HG02852 (cell line): ENCODE measurements around the gene PRRT4.

Experiments
- ATAC-seq: cut with Tn5 transposase; IDR thresholded peaks from one replicate; pipeline ENCODE4 v1.9.1; 2021; ENCODE audit warnings: mild to moderate bottlenecking, moderate library complexity; ENCODE audit not compliant: unreplicated experiment

Gene PRRT4

GRCh38 chr7:128376077-128376476, 14.6 kb upstream of the PRRT4 start:
- no peak for ATAC-seq

DNA sequence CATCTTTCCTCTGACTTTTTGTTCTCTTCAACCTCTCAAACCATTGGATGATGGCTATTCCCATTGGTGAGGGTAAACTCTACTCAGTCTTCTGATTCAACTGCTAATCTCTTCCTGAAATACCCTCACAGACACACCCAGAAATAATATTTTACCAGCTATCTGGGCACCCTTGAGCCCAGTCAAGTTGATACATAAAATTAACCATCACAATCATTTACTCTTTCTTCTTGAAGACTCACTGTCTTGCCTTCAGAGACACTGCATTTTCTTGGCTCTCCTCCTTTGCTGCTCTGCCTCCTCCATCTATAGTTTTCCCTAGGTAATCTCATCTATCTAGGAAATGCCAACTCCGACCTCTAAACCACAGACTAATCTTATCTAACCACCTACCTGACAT, 12.6 kb upstream of the PRRT4 start:
- ATAC-seq, result no peak

DNA sequence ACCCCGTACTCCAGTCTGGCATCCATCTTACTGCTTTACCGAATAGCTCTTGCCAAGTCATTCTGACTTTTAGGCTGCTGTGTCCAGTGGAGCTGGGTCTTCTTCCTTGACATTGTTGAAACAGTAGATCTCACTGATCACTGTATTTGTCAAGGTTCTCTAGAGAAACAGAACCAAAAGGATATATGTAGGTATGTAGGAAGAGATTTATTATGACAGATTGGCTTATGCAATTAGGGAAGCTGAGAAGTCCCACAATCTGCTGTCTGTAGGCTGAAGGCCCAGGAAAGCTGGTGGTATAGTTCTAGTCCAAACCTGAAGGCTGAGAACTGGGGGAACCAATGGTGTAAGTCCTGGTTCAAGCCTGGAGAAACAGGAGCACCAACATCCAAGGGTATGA, 12.1 kb upstream of the PRRT4 start:
- ATAC-seq, result no peak

DNA sequence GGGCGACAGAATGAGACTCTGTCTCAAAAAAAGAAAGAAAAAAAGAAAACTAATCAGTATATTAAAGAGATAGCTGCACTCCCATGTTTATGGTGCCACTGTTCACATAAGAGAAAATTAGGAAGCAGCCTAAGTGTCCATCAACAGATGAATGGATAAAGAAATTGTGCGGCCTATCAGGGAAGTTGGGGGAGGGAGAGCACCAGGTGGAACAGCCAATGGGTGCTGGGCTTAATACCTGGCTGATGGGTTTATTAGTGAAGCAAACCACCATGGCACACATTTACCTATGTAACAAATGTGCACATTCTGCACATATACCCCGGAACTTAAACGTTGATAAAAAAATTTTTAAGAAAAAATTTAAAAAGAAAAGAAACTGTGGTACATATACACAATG, 9.0 kb upstream of the PRRT4 start:
- ATAC-seq, result no peak

DNA sequence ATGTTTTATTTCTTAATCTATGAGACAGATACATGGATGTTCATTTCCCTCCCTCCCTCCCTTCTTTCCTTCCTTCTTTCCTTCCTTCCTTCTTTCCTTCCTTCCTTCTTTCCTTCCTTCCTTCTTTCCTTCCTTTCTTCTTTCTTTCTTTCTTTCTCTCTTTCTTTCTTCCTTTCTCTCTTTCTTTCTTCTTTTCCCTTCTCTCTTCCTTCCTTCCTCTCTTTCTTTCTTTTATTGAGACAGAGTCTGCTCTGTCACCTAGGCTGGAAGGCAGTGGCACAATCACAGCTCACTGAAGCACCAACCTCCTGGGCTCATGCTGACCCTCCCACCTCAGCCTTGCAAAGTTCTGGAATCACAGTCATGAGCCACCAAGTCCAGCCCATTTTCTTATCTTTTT, 5.5 kb upstream of the PRRT4 start:
- ATAC-seq, result no peak

- no peak for ATAC-seq
Measured at GRCh38 chr7:128366300-128366699, 4.8 kb upstream of the PRRT4 start.

GRCh38 chr7:128365432-128365831, 3.9 kb upstream of the PRRT4 start:
- ATAC-seq, result no peak

GRCh38 chr7:128364166-128364870, 2.8 kb upstream of the PRRT4 start:
- no peak for ATAC-seq

DNA sequence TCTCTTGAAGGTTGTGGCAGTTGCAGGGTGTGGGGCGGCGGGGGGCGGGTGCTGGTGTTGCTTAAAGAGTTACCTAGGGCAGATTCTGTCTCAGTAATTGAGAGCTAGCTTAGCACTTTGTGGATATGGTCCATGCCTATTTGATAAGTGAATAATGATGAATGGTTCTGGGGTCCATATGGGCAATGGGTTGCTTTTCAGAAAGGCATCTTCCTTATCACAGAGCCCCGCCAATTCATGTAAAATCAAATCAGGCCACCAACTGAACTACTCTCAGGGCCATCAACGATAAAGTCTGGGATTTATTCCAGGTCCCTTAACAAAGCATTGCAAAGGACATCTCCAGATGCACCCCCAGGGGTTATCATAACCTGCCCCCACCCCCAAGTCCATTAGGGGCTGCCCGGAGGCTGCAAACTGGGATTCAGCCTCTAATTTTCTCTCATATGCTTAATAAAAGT, 1.8 kb upstream of the PRRT4 start:
- ATAC-seq, result no peak

GRCh38 chr7:128362670-128363069, 1.2 kb upstream of the PRRT4 start:
- ATAC-seq, result no peak

GRCh38 chr7:128360359-128360678, 1.2 kb downstream of the PRRT4 start:
- no peak for ATAC-seq

DNA sequence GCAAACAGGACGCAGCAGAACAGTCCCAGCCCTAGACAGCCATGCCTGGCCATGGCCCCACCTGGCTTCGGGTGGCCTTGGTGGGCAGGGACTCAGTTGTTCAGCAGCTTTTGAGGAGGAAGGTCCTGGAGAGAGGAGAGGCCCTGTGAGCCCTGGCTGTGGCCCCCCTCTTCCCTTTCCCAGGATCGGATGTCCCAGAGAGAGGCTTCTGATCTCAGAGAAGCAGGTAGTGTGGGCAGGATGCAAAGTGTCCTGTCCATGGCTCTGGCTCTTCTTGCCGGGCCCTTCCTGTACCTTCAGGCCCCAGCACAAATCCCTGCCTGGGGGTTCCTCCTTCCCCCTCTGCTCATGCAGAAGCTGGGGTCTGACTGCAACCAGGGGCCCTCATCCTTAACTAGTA, 1.6 kb downstream of the PRRT4 start:
- ATAC-seq, result no peak

GRCh38 chr7:128359336-128359735, 2.2 kb downstream of the PRRT4 start:
- no peak for ATAC-seq

GRCh38 chr7:128358233-128358632, 3.3 kb downstream of the PRRT4 start:
- no peak for ATAC-seq

DNA sequence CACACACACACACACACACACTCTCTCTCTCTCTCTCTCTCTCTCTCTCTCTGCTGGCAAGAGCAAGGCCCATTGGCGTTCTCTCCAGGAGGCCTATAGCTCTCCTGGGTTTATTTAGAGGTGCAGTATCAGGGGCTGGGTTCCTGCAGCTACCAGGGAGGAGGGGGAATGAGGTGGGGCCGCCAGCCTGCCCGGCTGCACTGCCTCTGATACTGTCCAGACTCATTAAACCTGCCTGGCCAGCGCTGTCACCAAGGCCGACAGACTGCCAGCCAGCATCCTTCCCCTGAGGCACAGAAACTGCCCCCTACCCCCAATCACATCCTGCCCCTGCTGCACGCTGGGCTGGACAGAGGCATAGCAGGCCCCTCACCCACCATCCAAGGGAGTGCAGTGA, 4.3 kb downstream of the PRRT4 start:
- no peak for ATAC-seq

DNA sequence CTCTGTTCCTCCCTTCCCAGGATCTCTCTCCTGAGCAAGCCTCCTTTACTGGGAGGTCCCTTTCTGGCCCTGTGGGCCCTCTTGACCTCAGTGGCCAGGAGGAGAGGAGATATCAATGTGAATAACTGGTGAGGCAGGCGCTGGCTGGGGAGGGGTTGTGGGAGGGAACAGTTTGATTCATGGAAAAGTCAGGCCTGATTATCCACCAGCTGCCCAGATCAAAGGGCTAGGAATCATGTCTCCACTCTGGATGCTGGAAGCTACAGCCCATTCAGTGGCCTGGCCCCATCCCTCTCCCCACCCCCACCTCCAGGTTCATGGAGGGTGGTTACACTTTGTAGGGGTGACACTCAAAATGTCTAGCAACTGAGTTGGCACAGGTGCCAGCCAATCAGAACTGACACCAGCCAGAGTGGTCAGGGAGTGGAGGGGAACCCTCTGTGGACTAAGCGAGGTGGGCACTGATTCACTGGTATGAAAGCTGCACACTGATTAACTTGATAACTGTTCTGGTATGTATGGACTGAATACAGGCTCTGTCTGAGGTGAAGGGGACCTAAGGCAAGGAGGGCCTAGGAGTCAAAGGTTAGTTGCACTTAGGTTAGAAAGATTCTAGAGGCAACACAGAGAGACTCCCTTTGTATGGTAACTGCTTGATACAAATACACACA, 4.8 kb downstream of the PRRT4 start:
- no peak for ATAC-seq

- no peak for ATAC-seq
Measured at GRCh38 chr7:128353610-128354009, 7.9 kb downstream of the PRRT4 start.

GRCh38 chr7:128353189-128353588, 8.3 kb downstream of the PRRT4 start:
- ATAC-seq, result no peak

DNA sequence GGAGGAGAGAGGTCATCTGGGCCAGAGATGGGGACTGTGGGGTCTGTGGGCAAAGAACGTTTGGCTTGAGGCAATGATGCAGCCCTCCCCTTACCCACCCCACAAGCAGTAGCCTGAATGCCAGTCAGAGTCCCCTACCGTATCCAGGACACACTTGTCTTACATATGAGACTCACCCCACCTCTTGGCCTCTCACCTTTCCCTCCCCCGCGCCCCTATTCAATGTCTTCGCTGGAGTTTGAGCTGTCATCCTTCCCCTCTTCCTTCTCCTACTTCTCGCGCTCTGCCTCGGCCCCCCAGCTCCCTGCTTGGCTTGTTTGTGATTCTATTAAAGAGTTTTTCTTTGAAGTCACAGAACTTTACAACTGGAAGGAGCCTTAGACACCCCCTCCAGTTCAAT, 8.9 kb downstream of the PRRT4 start:
- ATAC-seq, result no peak

GRCh38 chr7:128352153-128352537, 9.3 kb downstream of the PRRT4 start:
- no peak for ATAC-seq

- ATAC-seq, result no peak
Measured at GRCh38 chr7:128351296-128352152, 10.0 kb downstream of the PRRT4 start.

GRCh38 chr7:128350708-128351295, 10.7 kb downstream of the PRRT4 start:
- ATAC-seq, result no peak
